Psoas muscle (tissue), 8 donors: ENCODE measurements around the gene CLCN4. TPM values are rescaled to one million over a fixed set of nuclear protein-coding genes. Genes with fewer than 3 reads are reported as not detected.

Experiments
- ATAC-seq, 4 donors: fragments of 200-7000 bp; cut with Tn5 transposase; one replicate each; pipeline ENCODE4 v1.9.1; 2020; ENCODE audit warnings: moderate library complexity in 3 of 4, mild to moderate bottlenecking in 2 of 4
- DNase-seq, 2 donors: peaks; one replicate each; pipeline ENCODE4 v3.0.0-alpha.2; 2020
- H3K27ac ChIP-seq: fragments of 200-600 bp; one replicate; pipeline ENCODE4 v1.8.0; 2022
- H3K27me3 ChIP-seq, 3 donors: fragments of 200-600 bp in 1 of 3; one replicate each; pipeline versions ENCODE4 v1.6.1 to v1.8.0; 2013 to 2022; ENCODE audit warnings: low read length in 2 of 3, mild to moderate bottlenecking in 2 of 3, moderate library complexity in 1 of 3; ENCODE audit not compliant: insufficient read depth in 3 of 3
- H3K36me3 ChIP-seq, 2 donors: fragments of 200-600 bp in 1 of 2; one replicate each; pipeline versions ENCODE4 v1.6.1 to v1.8.0; 2013 to 2022; ENCODE audit warnings: low read depth in 1 of 2, mild to moderate bottlenecking in 1 of 2, moderate library complexity in 1 of 2; ENCODE audit not compliant: insufficient read depth in 1 of 2
- H3K4me1 ChIP-seq: fragments of 200-600 bp; one replicate; pipeline ENCODE4 v1.8.0; 2022
- H3K4me3 ChIP-seq: fragments of 200-600 bp; one replicate; pipeline ENCODE4 v1.8.0; 2022; ENCODE audit warnings: mild to moderate bottlenecking
- H3K9me3 ChIP-seq: fragments of 200-600 bp; one replicate; pipeline ENCODE4 v1.8.0; 2022
- CTCF ChIP-seq: fragments of 200-600 bp; IDR thresholded peaks from one replicate; pipeline ENCODE4 v1.8.0; 2022; ENCODE audit warnings: antibody characterized with exemption
- WGBS, 3 donors: extraction: QIAGEN DNeasy Blood & Tissue Kit; methylation state at CpG; one replicate each; pipeline versions ENCODE4 v1.1.6 to v1.1.7; 2013; 5-methylcytosine and 5-hydroxymethylcytosine counted together
- intact Hi-C, 2 donors: fragments of 100-400 bp; cut with DNase I; formaldehyde crosslinking; loops; one replicate each; pipeline versions ENCODE4 v1.11.0 to v1.14.2; 2022
- polyA plus RNA-seq, 3 donors: library from polyadenylated mRNA; stranded (reverse); fragments of 200-250 nt; gene quantifications; one replicate each; pipeline ENCODE4 v1.2.3, GENCODE V29; 2013
- total RNA-seq, 4 donors: library from RNA; stranded (reverse); fragmentation: NEBNext Ultra II Directional in 2 of 4; extraction: Animal tissue kit (Norgen Biotek cat#: 25700) in 2 of 4; gene quantifications; one replicate each; pipeline versions ENCODE4 v1.2.1 to v1.2.4, GENCODE V29; 2021 to 2023
- donor health status: healthy with polysubstance abuse.
- donor health status: DM: no; HTN: no; CAD: no; lungs with moderate emphysema.
- donor health status: Bipolar disorder and iron deficiency.
- donor health status: healthy.
- donor health status: DM: yes; HTN: yes; CAD: no.
- donor health status: DM: no; HTN: no; CAD: no.
- donor health status: DM: no; HTN: no; CAD: no.
- donor health status: DM: yes; HTN: yes; CAD: no.

The CLCN4 gene
- total and polyA plus RNA-seq, 7 donors, result 4.1 to 75.9 (median 53.8) TPM

- TF ChIP-seq CTCF, result no peak
- DNase-seq (no peak), ATAC-seq (no peak)
- H3K27me3 ChIP-seq, result no peaks in the 10 kb centered on the region
- no peak overlapping the region for H3K4me3 ChIP-seq
- intact Hi-C loops, result no loop called here
- 79 to 94% (median 84%) methylated on average over 11 to 12 of the region's 12 CpGs for WGBS, 3 donors
- H3K4me1 ChIP-seq, result no peaks in the 10 kb centered on the region
- no peak overlapping the region for H3K27ac ChIP-seq
- no peaks in the 10 kb centered on the region for H3K9me3 ChIP-seq
- peaks cover 0 to 25% of the 10 kb centered on the region in 2 donors for H3K36me3 ChIP-seq
These were observed 13.4 kb upstream of the CLCN4 start for GRCh38 chrX:10143071-10143983.

- no peaks in the 10 kb centered on the region for H3K4me1 ChIP-seq
These were observed 10.4 kb upstream of the CLCN4 start for GRCh38 chrX:10146346-10146745.

GRCh38 chrX:10152086-10152485, 4.7 kb upstream of the CLCN4 start:
- WGBS, 3 donors, result 35 to 42% (median 39%) methylated on average over 3 of the region's 3 CpGs

More at GRCh38 chrX:10146346-10146745, 10.4 kb upstream of the CLCN4 start:
- H3K36me3 ChIP-seq, result peaks cover 0 to 11% of the 10 kb centered on the region in 2 donors
- no peak for DNase-seq
- intact Hi-C loops, result no loop called here
- no peak overlapping the region for H3K4me3 ChIP-seq
- no peak overlapping the region for H3K27ac ChIP-seq
- TF ChIP-seq CTCF, result no peak
- WGBS, 3 donors, result 40 to 74% (median 60%) methylated on average over 10 of the region's 10 CpGs
- H3K9me3 ChIP-seq, result no peaks in the 10 kb centered on the region
- peak in 3 of 4 donors; percentile 34 to 64 (median 53) for ATAC-seq
- peaks cover 0 to 2% (median 0%) of the 10 kb centered on the region in 3 donors for H3K27me3 ChIP-seq

GRCh38 chrX:10155137-10155536, 1.6 kb upstream of the CLCN4 start:
- H3K9me3 ChIP-seq, result no peaks in the 10 kb centered on the region
- H3K27ac ChIP-seq, result no peak overlapping the region
- intact Hi-C loops, result no loop called here
- DNase-seq (no peak), ATAC-seq (no peak)
- no peak overlapping the region for H3K4me3 ChIP-seq
- TF ChIP-seq CTCF, result no peak
- H3K36me3 ChIP-seq, result peaks cover 0 to 5% of the 10 kb centered on the region in 2 donors
- peaks cover 0 to 18% (median 0%) of the 10 kb centered on the region in 3 donors for H3K27me3 ChIP-seq
- 72 to 88% (median 81%) methylated on average over 4 of the region's 4 CpGs for WGBS, 3 donors
- no peaks in the 10 kb centered on the region for H3K4me1 ChIP-seq

More at GRCh38 chrX:10152086-10152485, 4.7 kb upstream of the CLCN4 start:
- no peaks in the 10 kb centered on the region for H3K4me1 ChIP-seq
- H3K27ac ChIP-seq, result no peak overlapping the region
- DNase-seq (no peak), ATAC-seq (no peak)
- peaks cover 0 to 12% (median 0%) of the 10 kb centered on the region in 3 donors for H3K27me3 ChIP-seq
- TF ChIP-seq CTCF, result no peak
- no peak overlapping the region for H3K4me3 ChIP-seq
- intact Hi-C loops, result no loop called here
- no peaks in the 10 kb centered on the region for H3K9me3 ChIP-seq
- H3K36me3 ChIP-seq, result no peaks in the 10 kb centered on the region
